Right hindlimb (tissue), 1 donor: ENCODE results near the gene SESTD1.
"Not testable (repeated sequence)": the region's sequence is repeated elsewhere in the genome, so short reads cannot be mapped to it uniquely, and the experiment has no call there.

Experiments used
- DNase-seq: peaks from one replicate; pipeline ENCODE4 v3.0.0-alpha.2; 2018

The SESTD1 gene

GRCh38 chr2:179237209-179237946, 27.3 kb downstream of the SESTD1 start:
- DNase-seq: no peak

GRCh38 chr2:179235463-179236108, 29.0 kb downstream of the SESTD1 start:
- no peak for DNase-seq

DNA sequence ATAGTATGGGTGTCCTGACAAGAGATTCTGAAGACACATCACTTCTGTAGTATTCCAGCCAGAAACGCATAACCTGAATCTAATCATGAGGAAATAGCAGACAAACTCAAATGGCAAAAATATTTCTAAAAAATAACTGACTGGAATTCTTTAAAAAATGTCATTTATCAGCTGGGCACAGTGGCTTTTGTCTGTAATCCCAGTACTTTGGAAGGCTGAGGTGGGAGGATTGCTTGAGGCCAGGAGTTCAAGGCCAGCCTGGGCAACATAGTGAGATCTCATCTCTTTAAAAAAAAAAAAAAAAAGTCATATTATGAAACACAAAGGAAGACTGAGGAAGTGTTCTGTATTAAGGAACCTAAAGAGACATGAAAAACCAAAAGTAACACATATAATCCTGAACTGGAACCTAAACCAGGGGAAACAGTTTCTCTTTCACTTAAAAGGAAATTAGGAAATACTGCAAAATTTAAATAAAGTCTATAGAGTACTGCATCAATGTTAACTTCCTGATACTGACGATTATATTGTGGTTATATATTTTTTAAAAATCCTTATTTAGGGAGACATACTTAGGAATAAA, 29.9 kb downstream of the SESTD1 start:
- DNase-seq: no peak

GRCh38 chr2:179233626-179234430, 30.8 kb downstream of the SESTD1 start:
- no peak for DNase-seq

- no peak for DNase-seq
Measured at GRCh38 chr2:179233083-179233490, 31.5 kb downstream of the SESTD1 start.

DNA sequence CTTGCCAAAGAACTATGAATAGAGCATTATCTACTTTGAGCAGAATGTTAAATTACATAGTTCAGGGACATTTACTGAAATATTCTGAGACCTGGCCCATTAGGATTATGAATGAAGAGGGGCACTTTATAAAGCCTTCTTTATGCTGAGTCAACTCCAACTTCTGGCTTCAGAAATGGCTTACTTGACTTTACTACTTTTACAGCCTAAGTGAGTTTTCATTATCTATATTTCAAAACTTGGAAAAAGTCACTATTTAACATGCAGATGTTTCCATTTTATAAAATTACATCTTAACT, 37.7 kb downstream of the SESTD1 start:
- no peak for DNase-seq

DNA sequence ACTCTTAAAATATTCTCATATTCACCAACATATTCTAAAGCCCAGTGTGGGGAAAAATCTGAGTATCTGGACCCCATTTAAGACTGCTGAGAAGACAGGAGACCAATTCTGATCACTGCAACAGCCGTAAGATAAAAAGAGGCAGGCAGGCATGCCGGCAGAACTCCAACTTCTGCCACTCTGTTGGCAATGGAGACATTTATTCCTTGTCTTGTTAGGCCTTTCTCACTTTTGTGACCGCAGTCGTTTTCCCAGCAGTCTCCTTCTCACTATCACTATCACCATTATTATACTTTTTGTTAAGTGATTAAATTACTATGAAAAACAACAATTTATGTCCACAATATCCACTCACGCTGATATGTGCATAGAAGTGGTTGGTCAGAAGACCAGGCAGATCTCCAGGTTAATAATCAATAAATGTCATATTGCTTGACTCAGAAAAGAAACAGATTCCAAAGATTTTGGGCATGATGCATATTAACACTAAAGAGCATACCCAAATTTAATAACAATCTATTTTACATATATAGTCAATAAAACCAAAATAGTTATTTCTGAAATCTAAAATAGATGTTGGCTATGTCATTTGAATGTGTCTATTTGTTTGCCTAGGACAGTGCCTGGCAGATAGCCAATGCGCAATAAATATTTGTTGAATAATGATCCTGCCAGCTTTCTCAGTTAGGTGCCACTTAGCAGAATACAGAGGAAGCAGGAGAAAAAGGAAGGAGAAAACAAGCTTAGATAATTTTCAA, 38.2 kb downstream of the SESTD1 start:
- DNase-seq: no peak

DNA sequence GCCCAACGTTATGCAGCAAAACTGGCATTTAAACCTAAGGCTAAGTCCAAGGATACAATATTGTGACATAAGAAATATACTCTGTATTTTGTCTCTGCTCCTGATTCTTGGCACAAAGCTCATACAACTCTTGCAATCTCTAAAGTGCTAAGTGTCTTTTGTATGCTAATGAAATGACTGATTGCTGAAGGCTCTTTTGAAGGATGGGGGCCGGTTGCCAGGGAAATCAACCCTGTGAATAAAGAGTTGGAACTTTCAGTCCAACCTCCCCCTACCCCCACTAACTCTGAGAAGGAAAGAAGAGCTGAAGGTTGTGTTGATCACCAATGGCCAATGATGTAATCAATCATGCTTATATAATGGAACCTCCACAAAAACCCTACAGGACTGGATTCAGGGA, 40.3 kb downstream of the SESTD1 start:
- no peak for DNase-seq

DNA sequence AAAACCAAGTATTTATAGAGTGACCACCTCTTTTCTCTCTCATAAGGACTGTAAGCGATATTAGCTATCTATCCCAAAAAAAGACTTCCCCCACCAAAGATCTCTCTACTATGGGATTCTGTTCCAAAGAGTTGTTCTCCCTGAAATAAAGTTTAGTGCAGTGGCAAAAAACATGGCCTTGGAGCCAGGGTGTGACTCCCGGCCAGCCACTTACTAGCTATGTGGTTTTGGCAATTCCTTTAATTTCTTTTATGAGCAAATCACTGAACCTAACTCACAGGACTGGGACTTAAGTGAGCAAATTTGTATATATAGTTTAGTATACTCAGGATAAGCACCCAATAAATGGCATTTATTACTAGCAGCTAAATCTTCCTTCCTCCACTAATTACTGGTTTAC, 42.6 kb downstream of the SESTD1 start:
- no peak for DNase-seq

- DNase-seq: peak; percentile 68
Measured at GRCh38 chr2:179218848-179219594, 45.6 kb downstream of the SESTD1 start.

GRCh38 chr2:179214671-179215070, 50.0 kb downstream of the SESTD1 start:
- DNase-seq: not testable (repeated sequence)

DNA sequence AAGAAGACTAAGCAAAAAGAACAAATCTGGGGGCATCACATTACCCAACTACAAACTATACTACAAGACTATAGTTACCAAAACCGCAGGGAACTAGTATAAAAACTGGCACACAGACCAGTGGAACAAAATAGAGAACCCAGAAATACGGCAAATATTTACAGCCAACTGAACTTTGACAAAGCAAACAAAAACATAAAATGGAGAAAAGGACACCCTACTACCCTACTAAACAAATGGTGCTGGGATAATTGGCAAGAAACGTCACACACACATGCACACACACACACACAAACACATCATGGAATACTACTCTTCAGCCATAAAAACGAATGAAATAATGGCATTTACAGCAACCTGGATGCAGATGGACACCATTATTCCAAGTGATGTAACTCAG, 53.3 kb downstream of the SESTD1 start:
- DNase-seq: no peak

GRCh38 chr2:179208277-179208676, 56.4 kb downstream of the SESTD1 start:
- DNase-seq: not testable (repeated sequence)

DNA sequence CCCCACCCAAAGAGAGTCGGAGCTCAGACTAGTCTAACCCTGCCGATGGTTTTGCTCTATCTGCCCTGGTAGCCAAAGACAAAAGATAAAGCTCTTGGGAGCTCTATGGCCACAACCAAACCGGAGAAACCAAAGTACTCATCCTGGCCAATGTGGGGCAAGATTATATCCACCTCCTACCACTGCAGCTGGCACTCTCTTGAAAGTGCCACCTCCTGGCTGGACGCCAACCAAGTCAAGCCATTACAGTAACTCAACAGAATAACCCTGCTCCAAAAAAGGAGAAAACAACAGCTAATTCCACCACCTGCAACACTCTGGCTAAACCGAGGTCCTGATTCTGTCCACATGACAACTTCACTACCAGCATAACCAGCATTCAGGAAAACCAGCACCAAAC, 57.6 kb downstream of the SESTD1 start:
- no peak for DNase-seq

DNA sequence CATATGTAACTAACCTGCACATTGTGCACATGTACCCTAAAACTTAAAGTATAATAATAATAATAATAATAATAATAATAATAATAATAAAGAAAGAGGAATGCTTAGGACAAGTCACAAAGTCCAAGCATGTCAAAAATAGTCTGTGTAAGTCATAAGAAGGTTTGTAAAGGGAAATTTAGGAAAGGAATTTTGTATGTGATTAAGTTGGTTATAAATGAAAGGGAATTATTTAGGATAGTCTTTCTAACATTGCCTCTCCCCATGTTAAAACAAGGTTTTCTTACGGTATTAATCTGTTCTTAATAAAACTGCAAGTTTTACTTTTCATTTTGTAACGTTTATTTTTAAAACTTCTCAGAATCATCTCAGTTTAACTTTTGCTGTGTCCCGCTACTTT, 62.8 kb downstream of the SESTD1 start:
- DNase-seq: no peak

DNA sequence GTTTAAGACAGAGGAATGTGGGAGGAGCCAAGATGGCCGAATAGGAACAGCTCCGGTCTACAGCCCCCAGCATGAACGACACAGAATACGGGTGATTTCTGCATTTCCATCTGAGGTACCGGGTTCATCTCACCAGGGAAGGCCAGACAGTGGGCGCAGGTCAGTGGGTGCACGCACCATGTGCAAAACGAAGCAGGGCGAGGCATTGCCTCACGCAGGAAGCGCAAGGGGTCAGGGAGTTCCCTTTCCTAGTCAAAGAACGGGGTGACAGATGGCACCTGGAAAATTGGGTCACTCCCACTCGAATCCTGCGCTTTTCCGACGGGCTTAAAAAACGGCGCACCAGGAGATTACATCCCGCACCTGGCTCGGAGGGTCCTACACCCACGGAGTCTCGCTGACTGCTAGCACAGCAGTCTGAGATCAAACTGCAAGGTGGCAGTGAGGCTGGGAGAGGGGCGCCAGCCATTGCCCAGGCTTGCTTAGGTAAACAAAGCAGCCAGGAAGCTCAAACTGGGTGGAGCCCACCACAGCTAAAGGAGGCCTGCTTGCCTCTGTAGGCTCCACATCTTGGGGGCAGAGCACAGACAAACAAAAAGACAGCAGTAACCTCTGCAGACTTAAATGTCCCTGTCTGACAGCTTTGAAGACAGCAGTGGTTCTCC, 68.6 kb downstream of the SESTD1 start:
- DNase-seq: not testable (repeated sequence)

- DNase-seq: no peak
Measured at GRCh38 chr2:179195141-179195540, 69.5 kb downstream of the SESTD1 start.

DNA sequence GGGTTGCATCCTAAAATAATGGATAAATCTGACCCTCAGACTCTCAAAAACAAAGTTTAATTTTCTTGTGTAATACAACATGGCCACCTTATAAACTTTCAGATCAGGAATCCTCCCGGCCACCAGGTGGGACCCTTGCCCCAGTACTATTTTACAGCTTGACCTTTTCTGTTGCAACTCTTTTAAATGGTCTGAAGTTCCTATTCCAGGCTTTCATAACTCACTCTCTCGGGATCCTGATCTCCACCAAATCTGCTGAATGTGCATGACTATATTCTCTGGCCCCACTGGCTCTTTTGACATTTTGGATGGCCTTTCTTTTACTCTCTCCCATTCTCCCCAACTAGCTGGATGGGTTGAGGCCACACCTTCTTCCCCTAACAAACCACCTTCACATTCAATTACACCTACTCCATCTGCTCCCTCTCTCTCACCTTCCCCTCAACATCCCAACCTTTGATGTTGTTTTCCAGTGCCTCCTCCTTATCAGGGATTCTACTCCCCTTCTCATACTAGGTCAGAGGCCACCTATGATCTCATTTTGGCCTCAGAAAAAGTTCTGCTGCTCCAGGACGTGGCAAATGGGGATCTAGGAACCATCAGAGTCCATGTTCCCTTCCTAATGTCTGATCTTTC, 70.8 kb downstream of the SESTD1 start:
- no peak for DNase-seq

DNA sequence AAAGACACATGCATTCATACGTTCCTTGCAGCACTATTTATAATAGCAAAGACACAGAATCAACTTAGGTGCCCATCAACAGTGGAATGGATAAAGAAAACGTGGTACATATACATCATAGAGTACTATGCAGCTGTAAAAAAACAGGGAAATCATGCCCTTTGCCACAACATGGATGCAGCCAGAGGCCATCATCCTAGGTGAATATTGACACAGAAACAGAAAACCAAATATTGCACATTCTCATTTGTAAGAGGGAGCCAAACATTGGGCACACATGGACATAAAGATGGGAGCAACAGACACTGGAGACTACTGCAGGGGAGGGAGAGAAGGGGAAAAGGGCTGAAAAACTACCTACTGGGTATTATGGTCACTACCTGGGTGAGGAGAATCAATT, 73.5 kb downstream of the SESTD1 start:
- DNase-seq: no peak

GRCh38 chr2:179186126-179186525, 78.5 kb downstream of the SESTD1 start:
- no peak for DNase-seq

GRCh38 chr2:179184610-179185009, 80.0 kb downstream of the SESTD1 start:
- no peak for DNase-seq
